Ascending aorta (tissue), 2 donors: Measurements from ENCODE around the gene KAZN. TPM values are rescaled to one million over a fixed set of nuclear protein-coding genes. Genes with fewer than 3 reads are reported as not detected.

Experiments used
- DNase-seq, 2 donors: peaks; one replicate each; pipeline ENCODE4 v3.0.0-alpha.2; 2019; ENCODE audit warnings: low spot score in 2 of 2
- H3K27ac ChIP-seq, 2 donors: fragments of 200-600 bp; sonication (generic); one replicate each; pipeline ENCODE4 v1.5.1; 2016 to 2017; ENCODE audit warnings: mild to moderate bottlenecking in 1 of 2
- H3K27me3 ChIP-seq: fragments of 200-600 bp; sonication (generic); one replicate; pipeline ENCODE4 v1.5.1; 2017
- H3K36me3 ChIP-seq, 2 donors: fragments of 200-600 bp; sonication (generic); one replicate each; pipeline ENCODE4 v1.5.1; 2016
- H3K4me1 ChIP-seq, 2 donors: fragments of 200-600 bp; sonication (generic); one replicate each; pipeline ENCODE4 v1.5.1; 2016 to 2017; ENCODE audit warnings: mild to moderate bottlenecking in 1 of 2
- H3K4me3 ChIP-seq, 2 donors: fragments of 200-600 bp; sonication (generic); one replicate each; pipeline ENCODE4 v1.5.1; 2016 to 2017; ENCODE audit warnings: mild to moderate bottlenecking in 1 of 2
- H3K9me3 ChIP-seq, 2 donors: fragments of 200-600 bp; sonication (generic); one replicate each; pipeline ENCODE4 v1.5.1; 2016
- CTCF ChIP-seq, 3 experiments: fragments of 200-600 bp in 2 of 3; fragments of 450-650 bp in 1 of 3; sonication (generic) in 2 of 3; IDR thresholded peaks; one replicate each; pipeline ENCODE4 v1.5.1; 2016 to 2019; ENCODE audit warnings: antibody characterized with exemption in 3 of 3, mild to moderate bottlenecking in 1 of 3, moderate library complexity in 1 of 3
- intact Hi-C: fragments of 100-400 bp; cut with DNase I; formaldehyde crosslinking; loops from one replicate; pipeline ENCODE4 v1.15.1; 2023
- total RNA-seq: library from RNA; depleted of rRNA; stranded (reverse); fragments of >200 nt; gene quantifications from one replicate; pipeline ENCODE4 v1.1.0, GENCODE V29; 2016

The KAZN gene
- total RNA-seq, 1 donor from 2014 or later, result 58.5 TPM

GRCh38 chr1:14658642-14659041, 60.2 kb downstream of the KAZN start:
- H3K27me3 ChIP-seq, result no peaks in the 10 kb centered on the region
- no peaks in the 10 kb centered on the region for H3K4me1 ChIP-seq
- no peaks in the 10 kb centered on the region for H3K36me3 ChIP-seq
- intact Hi-C loops, result no loop called here
- H3K9me3 ChIP-seq, result no peaks in the 10 kb centered on the region
- DNase-seq, result no peak
- H3K4me3 ChIP-seq, result no peak overlapping the region
- TF ChIP-seq CTCF (IDR thresholded peaks at IDR 0.05), result no peak
- H3K27ac ChIP-seq, result no peak overlapping the region

GRCh38 chr1:14659913-14660312, 61.4 kb downstream of the KAZN start:
- H3K27me3 ChIP-seq, result no peaks in the 10 kb centered on the region
- no peak overlapping the region for H3K4me3 ChIP-seq
- no peak for TF ChIP-seq CTCF (IDR thresholded peaks at IDR 0.05)
- intact Hi-C loops, result no loop called here
- H3K9me3 ChIP-seq, result no peaks in the 10 kb centered on the region
- H3K27ac ChIP-seq, result no peak overlapping the region
- no peaks in the 10 kb centered on the region for H3K36me3 ChIP-seq
- H3K4me1 ChIP-seq, result no peaks in the 10 kb centered on the region
- no peak for DNase-seq

GRCh38 chr1:14660801-14661200, 62.3 kb downstream of the KAZN start:
- Histone ChIP-seq H3K4me3 (no peak overlapping the region), H3K27me3 (no peaks in the 10 kb centered on the region), H3K4me1 (no peaks in the 10 kb centered on the region), H3K36me3 (no peaks in the 10 kb centered on the region), H3K9me3 (no peaks in the 10 kb centered on the region), H3K27ac (no peak overlapping the region)
- DNase-seq, result no peak
- TF ChIP-seq CTCF (IDR thresholded peaks at IDR 0.05), result no peak
- intact Hi-C loops, result no loop called here

- DNase-seq, result no peak
- no peaks in the 10 kb centered on the region for H3K9me3 ChIP-seq
- no peak overlapping the region for H3K27ac ChIP-seq
- H3K36me3 ChIP-seq, result no peaks in the 10 kb centered on the region
- intact Hi-C loops, result no loop called here
- no peak for TF ChIP-seq CTCF (IDR thresholded peaks at IDR 0.05)
- H3K4me1 ChIP-seq, result no peaks in the 10 kb centered on the region
- no peaks in the 10 kb centered on the region for H3K27me3 ChIP-seq
- no peak overlapping the region for H3K4me3 ChIP-seq
Measured at GRCh38 chr1:14661222-14661621, 62.7 kb downstream of the KAZN start.

GRCh38 chr1:14662116-14662515, 63.6 kb downstream of the KAZN start:
- DNase-seq, result no peak
- Histone ChIP-seq H3K27me3 (no peaks in the 10 kb centered on the region), H3K9me3 (no peaks in the 10 kb centered on the region), H3K27ac (no peak overlapping the region), H3K4me1 (no peaks in the 10 kb centered on the region), H3K4me3 (no peak overlapping the region), H3K36me3 (no peaks in the 10 kb centered on the region)
- TF ChIP-seq CTCF (IDR thresholded peaks at IDR 0.05), result no peak
- intact Hi-C loops, result no loop called here

GRCh38 chr1:14663773-14664172, 65.3 kb downstream of the KAZN start:
- Histone ChIP-seq H3K27ac (no peak overlapping the region), H3K9me3 (no peaks in the 10 kb centered on the region), H3K4me3 (no peak overlapping the region), H3K36me3 (no peaks in the 10 kb centered on the region), H3K27me3 (no peaks in the 10 kb centered on the region), H3K4me1 (no peaks in the 10 kb centered on the region)
- no peak for TF ChIP-seq CTCF (IDR thresholded peaks at IDR 0.05)
- intact Hi-C loops, result no loop called here
- DNase-seq, result no peak
